Measurements from ENCODE around the gene TOR3A. TPM values are rescaled to one million over a fixed set of nuclear protein-coding genes. Genes with fewer than 3 reads are reported as not detected.
"Not testable (repeated sequence)": the region's sequence is repeated elsewhere in the genome, so short reads cannot be mapped to it uniquely, and the experiment has no call there.

The TOR3A gene
- total RNA-seq, 1 donor from 2014 or later: 24.3 TPM

DNA sequence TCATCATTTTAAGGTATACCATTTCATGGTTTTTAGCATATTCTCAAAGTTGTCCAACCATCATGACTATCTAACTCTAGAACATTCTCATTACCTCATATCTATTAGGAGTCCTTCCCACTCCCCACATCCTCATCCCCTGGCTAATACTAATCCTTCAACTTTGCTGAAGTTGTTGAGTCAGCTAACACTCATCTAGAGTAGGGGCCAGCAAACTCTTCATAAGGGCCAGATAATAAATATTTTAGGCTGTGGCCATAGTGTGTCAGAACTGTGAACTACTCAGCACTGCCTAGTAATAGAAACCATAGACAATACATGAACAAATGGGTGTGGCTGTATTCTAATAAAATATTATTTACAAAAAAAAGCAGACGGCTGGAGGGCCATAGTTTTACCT is 43.0 kb downstream of the TOR3A start:
- no peak overlapping the region for H3K27ac ChIP-seq
- H3K27me3 ChIP-seq (ENCODE audit: low read depth): no peaks in the 10 kb centered on the region
- DNase-seq (no peak), ATAC-seq (no peak)
- TF ChIP-seq CTCF (IDR thresholded peaks at IDR 0.05): no peak
- H3K4me1 ChIP-seq: peaks cover 30% of the 10 kb centered on the region
- no peaks in the 10 kb centered on the region for H3K9me3 ChIP-seq
- intact Hi-C loops (cut with DNase I): no loop called here
- peaks cover 33% of the 10 kb centered on the region for H3K36me3 ChIP-seq
- no peak overlapping the region for H3K4me3 ChIP-seq

DNA sequence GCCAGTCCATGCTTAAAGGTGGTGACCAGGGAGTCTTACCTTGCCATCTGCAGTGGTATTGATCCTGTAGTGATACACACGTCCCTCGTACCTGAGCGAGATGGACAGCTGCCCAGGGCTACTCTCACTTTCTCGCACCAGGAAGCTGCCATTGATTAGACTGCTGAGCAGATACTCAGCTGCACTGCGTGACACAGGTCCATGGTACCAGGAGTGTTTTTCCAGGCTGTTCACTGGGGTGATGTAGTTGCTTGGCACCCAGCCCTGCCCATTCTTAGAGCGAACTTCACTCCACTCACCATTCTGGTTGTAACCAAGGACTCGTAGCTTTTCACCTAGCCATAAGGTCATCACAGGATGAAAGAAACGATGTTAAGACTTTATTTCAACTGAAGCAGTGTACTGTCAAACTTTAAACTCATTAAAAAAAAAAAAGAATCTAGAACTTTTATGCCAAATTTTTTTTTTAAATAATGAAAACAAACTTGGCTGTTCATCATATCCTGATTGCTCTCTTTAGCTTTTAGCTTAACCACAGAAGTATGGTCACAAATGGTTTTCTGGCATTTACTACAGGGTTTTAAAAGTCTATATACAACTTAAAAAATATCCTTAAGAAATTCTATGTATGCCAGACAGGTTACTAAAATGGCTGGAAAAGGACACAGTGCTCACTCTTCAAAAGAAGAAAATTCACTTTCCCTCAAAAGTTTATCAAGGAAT is 44.6 kb downstream of the TOR3A start:
- Histone ChIP-seq H3K4me3 (no peak overlapping the region), H3K4me1 (peaks cover 32% of the 10 kb centered on the region), H3K9me3 (no peaks in the 10 kb centered on the region), H3K27ac (no peak overlapping the region), H3K36me3 (peaks cover 24% of the 10 kb centered on the region), H3K27me3 (ENCODE audit: low read depth) (no peaks in the 10 kb centered on the region)
- DNase-seq (peak; percentile 56), ATAC-seq (peak; percentile 52 to 60)
- intact Hi-C loops (cut with DNase I): no loop called here
- TF ChIP-seq CTCF (IDR thresholded peaks at IDR 0.05): no peak

GRCh38 chr1:179127163-179127895 is 45.5 kb downstream of the TOR3A start:
- no peaks in the 10 kb centered on the region for H3K27me3 ChIP-seq (ENCODE audit: low read depth)
- peaks cover 32% of the 10 kb centered on the region for H3K4me1 ChIP-seq
- DNase-seq (no peak), ATAC-seq (no peak)
- peaks cover 22% of the 10 kb centered on the region for H3K36me3 ChIP-seq
- H3K27ac ChIP-seq: no peak overlapping the region
- no peaks in the 10 kb centered on the region for H3K9me3 ChIP-seq
- no peak for TF ChIP-seq CTCF (IDR thresholded peaks at IDR 0.05)
- intact Hi-C loops (cut with DNase I): no loop called here
- H3K4me3 ChIP-seq: no peak overlapping the region

GRCh38 chr1:179128520-179128919 is 46.6 kb downstream of the TOR3A start:
- Histone ChIP-seq H3K36me3 (peaks cover 16% of the 10 kb centered on the region), H3K4me3 (no peak overlapping the region), H3K27me3 (ENCODE audit: low read depth) (no peaks in the 10 kb centered on the region), H3K9me3 (no peaks in the 10 kb centered on the region), H3K4me1 (peaks cover 32% of the 10 kb centered on the region), H3K27ac (no peak overlapping the region)
- peak in 1 of 2 donors; percentile 34 for ATAC-seq
- TF ChIP-seq CTCF (IDR thresholded peaks at IDR 0.05): no peak
- no peak for DNase-seq
- intact Hi-C loops (cut with DNase I): no loop called here

DNA sequence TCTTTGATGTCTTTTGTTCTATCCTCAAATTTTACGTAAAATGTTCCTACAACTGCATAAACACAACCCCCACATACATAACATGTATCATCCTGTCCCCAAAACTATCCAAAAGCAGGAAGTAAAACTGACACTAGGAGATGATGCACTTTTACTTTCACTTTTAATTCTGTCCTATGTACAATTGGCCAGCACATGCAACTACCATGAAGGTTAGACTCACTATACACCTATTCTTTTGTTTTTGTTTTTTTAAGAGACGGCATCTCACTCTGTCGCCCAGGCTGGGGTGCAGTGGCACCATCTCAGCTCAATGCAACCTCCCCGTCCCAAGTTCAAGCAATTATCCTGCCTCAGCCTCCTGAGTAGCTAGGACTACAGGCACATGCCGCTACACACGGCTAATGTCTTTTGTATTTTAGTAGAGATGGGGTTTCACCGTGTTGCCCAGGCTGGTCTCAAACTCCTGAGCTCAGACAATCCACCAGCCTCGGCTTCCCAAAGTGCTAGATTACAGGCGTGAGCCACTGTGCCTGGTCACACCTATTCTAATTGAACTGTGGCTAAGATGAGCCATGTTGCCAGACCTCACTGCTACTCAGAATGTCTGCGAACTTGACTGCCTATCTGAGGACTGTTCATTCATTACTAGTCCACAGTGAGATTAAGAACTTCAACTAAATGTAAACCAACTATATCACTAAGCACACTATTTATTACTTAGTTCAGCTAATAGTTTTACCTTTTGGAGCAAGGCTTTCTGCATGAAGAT is 48.0 kb downstream of the TOR3A start:
- ATAC-seq (peak; percentile 81 to 82), DNase-seq (no peak)
- no peaks in the 10 kb centered on the region for H3K9me3 ChIP-seq
- peaks cover 16% of the 10 kb centered on the region for H3K36me3 ChIP-seq
- peaks cover 32% of the 10 kb centered on the region for H3K4me1 ChIP-seq
- H3K27me3 ChIP-seq (ENCODE audit: low read depth): no peaks in the 10 kb centered on the region
- peak overlapping the region; percentile 30 for H3K4me3 ChIP-seq
- intact Hi-C loops (cut with DNase I): no loop called here
- H3K27ac ChIP-seq: peak overlapping the region; percentile 74
- TF ChIP-seq CTCF (IDR thresholded peaks at IDR 0.05): no peak

DNA sequence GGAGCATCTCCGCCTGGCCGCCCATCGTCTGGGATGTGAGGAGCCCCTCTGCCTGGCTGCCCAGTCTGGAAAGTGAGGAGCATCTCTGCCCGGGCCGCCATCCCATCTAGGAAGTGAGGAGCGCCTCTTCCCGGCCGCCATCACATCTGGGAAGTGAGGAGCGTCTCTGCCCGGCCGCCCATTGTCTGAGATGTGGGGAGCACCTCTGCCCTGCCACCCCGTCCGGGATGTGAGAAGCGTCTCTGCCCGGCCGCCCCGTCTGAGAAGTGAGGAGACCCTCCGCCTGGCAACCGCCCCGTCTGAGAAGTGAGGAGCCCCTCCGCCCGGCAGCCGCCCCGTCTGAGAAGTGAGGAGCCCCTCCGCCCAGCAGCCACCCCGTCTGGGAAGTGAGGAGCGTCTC is 53.3 kb downstream of the TOR3A start:
- H3K36me3 ChIP-seq; H3K27ac ChIP-seq; DNase-seq; H3K27me3 ChIP-seq (ENCODE audit: low read depth); intact Hi-C loops (cut with DNase I); H3K9me3 ChIP-seq; H3K4me1 ChIP-seq; H3K4me3 ChIP-seq; ATAC-seq: not testable (repeated sequence)

DNA sequence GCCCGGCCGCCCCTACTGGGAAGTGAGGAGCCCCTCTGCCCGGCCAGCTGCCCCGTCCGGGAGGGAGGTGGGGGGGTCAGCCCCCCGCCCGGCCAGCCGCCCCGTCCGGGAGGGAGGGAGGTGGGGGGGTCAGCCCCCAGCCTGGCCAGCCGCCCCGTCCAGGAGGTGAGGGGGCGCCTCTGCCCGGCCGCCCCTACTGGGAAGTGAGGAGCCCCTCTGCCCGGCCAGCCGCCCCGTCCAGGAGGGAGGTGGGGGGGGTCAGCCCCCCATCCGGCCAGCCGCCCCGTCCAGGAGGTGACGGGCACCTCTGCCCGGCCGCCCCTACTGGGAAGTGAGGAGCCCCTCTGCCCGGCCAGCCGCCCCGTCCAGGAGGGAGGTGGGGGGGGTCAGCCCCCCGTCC is 53.8 kb downstream of the TOR3A start:
- H3K36me3 ChIP-seq; H3K9me3 ChIP-seq; H3K4me3 ChIP-seq; ATAC-seq; H3K27ac ChIP-seq; intact Hi-C loops (cut with DNase I); DNase-seq; H3K27me3 ChIP-seq (ENCODE audit: low read depth): not testable (repeated sequence)
- peaks cover 13% of the 10 kb centered on the region for H3K4me1 ChIP-seq

All from lower lobe of right lung (tissue), 2 donors.